ENCODE measurements around the gene BTBD17.
"Not testable (repeated sequence)": the region's sequence is repeated elsewhere in the genome, so short reads cannot be mapped to it uniquely, and the experiment has no call there.

BTBD17 gene, protein sequence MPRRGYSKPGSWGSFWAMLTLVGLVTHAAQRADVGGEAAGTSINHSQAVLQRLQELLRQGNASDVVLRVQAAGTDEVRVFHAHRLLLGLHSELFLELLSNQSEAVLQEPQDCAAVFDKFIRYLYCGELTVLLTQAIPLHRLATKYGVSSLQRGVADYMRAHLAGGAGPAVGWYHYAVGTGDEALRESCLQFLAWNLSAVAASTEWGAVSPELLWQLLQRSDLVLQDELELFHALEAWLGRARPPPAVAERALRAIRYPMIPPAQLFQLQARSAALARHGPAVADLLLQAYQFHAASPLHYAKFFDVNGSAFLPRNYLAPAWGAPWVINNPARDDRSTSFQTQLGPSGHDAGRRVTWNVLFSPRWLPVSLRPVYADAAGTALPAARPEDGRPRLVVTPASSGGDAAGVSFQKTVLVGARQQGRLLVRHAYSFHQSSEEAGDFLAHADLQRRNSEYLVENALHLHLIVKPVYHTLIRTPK

DNA sequence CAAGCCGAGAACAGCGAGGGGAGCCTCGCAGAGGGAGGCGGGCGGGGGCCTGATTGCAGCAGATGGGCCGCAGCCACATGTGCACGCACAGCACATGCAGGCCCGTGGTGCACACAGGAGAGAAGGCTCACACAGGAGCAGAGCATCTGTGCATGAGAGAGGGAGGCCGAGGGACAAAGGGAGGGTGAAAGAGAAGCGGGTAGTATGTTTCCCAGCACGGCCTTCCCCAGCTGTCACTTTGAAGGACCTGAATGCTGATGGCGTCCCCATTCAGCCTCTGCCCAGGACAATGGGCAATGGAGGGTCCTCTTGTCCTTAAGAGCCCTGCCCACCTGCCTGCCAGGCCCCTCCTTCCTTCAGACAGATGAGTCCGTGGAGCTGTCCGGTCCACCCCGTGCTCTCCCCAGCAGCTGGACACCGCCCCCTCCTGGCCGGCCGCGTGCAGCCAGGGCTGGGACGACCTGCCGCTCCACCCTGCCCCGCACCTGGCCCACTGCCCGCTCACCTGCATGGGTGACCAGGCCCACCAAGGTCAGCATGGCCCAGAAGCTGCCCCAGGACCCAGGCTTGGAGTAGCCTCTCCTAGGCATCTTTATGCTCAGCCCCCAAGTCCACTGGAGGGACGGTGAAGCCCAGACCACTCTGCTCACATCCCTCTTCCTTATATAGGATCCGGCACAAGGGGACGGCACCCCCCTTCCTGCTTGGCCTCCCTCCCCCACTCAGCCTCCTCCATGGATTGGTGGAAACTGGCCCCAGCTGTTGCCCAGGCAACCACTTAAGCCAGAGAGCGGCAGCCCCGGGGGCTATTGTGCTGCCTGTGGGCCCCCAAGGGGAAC is at the start of gene BTBD17:
BTBD17 (minus strand) TSS at position 639 of the 839 bp plus-strand sequence; CDS start at position 590, 49 bp downstream.
- no peak for DNase-seq (ENCODE audit: low read depth)

DNA sequence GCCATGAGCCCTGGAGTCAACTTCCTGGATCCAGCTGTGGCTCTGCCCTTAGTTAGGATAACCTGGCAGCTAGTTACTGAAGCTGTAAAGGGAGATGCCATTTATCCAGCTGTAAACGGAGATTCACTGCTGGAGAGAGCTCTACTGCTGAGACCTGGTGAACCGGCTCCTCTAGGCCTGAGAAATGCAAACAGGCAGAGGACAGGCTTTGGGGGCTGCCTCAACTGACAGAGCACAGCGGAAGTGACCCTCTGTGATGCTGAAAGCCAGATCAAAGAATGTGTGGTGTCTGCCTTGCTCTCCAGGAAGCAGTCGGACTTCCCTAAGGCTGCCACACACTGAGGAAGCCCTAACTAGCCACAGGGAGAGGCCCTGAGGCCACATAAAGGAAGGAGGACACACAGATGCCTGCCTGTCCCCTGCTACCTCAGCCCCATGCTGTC is 48.4 kb upstream of the BTBD17 start:
- no peak for DNase-seq (ENCODE audit: low read depth)

DNA sequence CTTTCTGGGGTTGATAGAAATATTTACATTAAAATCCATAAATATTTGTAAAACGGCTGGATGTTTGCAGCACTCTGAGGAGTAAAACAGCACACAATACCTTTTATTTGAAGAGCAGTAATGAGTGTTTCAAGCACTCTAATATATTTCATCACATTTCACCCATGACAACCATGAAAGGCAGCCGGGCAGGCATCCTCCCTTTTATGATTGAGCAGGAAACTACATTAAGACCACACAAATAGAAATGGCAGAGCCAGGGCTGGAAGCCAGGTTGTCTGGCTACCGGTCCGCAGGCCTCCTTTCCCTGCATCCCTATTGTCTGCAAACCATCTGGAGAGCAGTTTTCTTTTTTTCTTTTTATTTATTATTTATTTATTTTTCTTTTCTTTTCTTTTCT is 47.1 kb upstream of the BTBD17 start:
- DNase-seq (ENCODE audit: low read depth), result no peak

DNA sequence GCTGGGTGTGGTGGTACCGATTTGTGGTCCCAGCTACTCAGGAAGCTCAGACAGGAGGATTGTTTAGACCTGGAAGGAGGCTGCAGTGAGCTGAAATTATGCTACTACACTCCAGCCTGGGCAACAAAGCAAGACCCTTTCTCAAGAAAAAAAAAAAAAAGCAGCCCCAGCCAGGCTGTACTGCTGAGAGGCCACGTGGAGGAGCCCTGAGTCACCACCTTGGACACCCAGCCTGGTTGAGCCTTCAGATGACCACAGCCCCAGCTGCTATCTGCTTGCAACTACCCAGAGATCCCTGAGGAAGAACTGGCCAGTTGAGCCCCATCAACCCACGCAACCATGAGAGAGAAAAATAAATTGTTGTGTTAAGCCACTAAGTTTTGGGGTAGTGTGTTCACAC is 46.6 kb upstream of the BTBD17 start:
- no peak for DNase-seq (ENCODE audit: low read depth)

DNA sequence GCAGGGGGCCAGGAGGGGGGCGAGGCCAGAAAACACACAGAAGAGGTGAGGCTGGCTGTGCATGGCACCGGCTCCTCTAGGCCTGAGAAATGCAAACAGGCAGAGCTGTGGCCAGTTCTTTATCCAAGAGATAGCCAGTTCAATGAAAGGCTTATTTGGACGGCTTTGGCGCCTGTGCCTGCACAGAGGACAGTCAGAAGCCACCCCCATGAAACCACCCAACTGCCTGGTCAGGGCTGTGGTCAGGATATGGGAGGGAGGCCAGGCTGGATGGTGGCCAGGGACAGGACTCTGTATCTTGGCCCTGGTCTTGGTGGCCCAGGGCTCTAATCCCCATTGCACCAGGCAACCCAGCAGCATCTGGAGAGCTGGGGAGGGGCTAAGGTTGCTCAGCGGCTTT is 45.7 kb upstream of the BTBD17 start:
- DNase-seq (ENCODE audit: low read depth), result no peak

DNA sequence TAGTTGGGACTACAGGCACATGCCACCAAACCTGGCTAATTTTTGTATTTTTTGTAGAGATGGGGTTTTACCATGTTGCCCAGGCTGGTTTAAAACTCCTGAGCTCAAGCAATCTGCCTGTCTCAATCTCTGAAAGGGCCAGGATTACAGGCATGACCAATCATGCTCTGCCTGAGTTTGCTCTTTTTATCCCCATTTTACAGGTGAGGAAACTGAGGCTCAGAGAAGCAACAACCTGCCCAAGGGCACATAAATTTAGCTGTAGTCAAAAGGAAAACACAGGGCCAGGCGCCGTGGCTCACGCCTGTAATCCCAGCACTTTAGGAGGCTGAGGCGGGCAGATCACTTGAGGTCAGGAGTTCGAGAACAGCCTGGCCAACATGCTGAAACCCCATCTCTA is 43.6 kb upstream of the BTBD17 start:
- not testable (repeated sequence) for DNase-seq (ENCODE audit: low read depth)

DNA sequence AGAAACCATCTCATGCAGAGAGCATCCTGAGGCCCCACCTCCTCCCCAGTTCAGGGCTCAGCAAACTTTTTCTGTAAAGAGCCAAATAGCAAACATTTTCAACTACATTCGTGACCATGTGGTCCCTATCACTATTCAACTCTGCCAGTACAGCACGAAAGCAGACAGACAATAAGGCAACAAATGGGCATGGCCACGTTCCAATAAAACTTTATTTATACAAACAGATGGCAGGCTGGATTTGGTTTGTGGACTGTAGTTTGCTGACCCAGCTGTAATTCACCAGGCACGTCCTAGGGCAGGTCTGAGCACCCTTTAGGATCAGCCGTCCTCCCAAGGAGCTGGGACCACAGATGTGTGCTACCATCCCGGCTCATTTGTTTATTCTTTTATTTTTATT is 43.1 kb upstream of the BTBD17 start:
- DNase-seq (ENCODE audit: low read depth), result no peak

DNA sequence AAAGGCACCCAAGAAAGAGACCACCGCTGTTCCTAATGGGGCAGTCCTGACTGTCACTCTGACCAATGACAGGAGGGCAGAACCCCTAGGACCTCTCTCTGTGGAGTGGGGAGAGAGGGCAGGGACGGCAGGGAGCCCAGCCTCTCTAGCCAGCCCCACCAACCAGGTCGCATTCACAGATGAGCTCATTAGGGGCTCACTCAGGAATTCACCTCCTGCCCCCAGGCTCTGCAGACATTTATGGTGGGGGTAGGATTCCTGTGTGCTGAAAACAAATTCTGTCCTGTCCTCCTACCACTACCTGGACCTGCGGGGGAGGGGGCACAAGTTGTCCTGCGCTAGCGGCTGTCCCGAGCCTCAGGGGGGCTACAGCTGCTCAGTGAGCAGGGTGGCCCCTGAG is 42.5 kb upstream of the BTBD17 start:
- DNase-seq (ENCODE audit: low read depth), result no peak

DNA sequence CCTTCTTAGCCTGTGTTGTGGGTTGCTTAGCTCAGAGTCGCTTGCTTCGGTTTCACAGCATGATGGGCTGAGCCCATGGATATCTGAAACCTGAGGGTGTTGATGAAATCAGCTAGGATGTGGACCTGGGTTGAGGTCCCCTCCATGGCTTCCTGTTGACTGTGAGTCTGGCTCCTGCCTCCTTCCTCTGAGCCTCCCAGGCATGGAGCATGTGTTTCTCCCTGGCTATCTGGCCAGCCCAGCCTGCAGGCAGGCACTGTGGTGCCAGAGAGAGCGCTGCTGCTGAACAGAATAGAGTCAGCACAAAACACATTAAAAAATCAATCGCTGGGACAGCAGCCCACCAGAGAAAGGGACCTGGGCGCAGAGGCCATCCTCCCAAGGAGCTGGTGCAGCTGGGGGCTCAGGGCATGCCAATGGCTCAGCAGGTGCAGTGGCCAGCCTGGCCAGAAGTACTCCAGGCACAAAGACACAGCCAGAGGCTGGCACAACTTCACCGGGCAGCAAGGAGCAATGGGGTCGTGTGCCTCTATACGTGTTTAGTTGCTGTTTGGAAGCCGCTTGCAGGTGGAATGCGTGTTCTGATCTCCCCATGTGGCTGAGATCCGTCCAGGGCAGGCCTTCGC is 42.0 kb upstream of the BTBD17 start:
- DNase-seq (ENCODE audit: low read depth), result no peak

DNA sequence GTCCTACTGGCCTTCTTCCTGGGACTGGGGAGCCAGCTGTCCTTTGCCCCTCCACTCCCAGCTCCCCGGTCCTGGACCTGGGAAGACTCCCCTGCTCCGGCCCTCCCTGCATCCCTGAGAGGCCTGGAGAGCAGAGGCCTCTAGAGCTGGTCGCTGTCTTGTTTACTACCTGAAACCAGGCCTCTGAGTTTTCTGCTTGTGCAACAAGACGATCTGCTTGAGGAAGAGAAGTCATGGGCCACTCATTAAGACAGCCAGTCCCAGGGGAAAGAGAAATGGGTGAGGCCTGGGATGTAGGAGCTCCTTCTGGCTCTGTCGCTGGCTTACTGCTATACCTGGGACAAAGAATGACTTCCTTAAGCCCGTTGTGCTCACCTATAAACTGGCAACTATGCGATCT is 40.4 kb upstream of the BTBD17 start:
- DNase-seq (ENCODE audit: low read depth), result no peak

DNA sequence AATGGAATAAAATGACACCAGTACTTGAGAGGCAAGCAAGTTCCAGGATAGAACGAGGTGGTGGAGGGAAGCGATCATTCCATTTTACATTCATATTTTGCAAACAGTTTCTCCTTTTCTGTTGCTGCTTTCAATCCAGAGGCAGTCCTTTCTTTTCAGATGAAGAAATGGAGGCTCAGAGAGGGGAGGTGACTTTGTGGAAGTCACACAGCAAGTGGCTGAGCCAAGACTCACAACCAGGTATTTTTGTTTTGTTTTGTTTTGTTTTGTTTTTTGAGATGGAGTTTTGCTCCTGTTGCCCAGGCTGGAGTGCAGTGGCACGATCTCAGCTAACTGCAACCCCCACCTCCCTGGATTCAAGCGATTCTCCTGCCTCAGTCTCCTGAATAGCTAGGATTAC is 34.9 kb upstream of the BTBD17 start:
- no peak for DNase-seq (ENCODE audit: low read depth)

DNA sequence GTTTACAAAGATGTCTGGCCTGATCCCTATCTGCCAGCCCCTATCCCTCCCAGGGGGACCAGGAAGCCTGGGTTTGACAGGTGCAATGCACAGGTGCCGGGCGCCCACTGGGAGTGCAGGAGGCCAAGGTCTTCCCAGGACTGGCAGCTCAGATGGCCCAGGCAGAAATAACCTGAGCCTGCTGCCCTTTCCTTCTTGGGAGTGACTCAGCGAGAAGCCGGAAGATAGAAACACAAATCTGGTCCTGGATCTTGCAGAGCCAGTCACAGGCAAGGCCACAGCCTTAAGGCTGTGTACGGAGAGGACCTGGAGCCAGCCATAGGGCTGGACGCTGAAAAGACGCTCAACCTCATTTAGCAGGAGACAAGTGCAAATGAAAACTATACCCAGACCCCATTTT is 33.3 kb upstream of the BTBD17 start:
- no peak for DNase-seq (ENCODE audit: low read depth)

DNA sequence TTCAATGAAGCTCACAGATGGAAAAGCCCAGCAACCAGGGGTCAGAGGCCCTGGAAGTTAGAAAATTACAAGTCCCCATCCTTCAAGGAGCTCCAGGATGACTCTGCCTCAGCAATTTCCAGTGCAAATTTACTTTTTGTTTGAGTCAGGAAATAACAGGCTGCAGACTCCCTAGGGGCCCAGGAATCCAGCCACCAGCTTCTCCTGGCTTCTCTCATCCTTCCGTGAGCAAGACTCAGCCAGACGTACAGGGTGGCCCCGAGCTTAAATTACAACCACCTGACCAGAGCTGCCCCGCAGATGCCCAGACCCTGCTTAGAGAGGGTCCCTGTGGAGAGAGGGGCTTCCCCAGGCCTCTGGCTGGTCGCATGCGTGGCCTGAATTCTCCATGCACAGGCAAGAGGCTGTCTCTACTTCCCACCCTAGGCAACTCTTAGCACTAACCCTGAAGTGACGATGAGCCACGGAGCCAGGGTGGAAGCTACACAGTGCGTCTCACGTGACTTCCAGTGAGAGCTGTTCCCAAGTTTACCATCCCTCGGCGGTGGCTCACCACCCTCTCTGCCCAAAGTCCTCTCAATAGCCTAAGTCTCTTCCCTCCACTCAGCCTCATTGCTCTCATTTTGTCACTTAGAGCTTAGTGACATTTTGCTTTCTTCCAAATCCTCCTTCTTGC is 32.7 kb upstream of the BTBD17 start:
- DNase-seq (ENCODE audit: low read depth), result no peak

DNA sequence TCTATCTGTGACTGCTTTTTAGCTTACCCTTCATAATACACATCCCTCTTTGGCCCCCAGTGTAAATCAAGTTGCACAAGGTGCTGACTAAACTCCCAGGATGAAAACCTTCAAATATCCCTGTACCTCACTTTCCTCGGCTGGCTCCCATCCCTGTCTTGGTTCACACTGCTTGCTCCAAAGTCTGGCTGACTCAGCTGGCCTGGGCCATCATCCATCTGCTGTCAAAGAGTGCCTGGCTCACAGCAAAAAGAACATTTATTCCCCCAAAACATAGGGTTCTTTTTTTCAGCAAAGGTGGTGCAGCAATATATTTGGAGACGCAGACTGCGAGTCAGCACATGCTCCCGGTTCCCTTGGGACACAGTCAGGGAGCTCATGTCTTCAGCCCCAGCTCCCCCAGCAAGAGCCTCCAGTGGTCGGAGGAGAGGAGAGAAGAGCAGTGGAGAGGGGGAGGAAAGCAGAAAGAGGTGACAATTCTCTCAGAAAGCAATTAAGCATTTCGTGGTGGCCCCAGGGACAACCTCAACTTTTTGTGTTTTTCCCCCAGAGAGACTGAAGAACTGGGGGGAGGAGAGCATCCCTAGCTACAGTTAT is 31.8 kb upstream of the BTBD17 start:
- no peak for DNase-seq (ENCODE audit: low read depth)

DNA sequence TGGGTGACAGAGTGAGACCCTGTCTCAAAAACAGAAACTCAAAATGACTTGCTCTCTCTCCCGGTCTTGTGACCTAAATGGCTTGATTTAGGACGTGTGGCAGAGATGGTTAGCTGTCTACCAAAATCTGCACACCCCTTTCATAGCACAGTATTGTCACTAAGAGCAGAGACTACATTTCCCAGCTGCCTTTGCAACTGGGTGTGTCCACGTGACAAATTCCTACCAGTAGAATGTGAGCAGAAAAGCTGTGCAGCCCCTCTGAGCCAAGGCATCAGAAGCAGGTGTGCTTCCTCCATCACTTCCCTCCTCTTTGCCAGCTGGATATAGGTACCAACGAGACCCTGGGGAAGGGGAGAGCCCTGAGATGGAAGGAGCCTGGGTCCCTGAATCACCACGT is 31.2 kb upstream of the BTBD17 start:
- DNase-seq (ENCODE audit: low read depth), result no peak

DNA sequence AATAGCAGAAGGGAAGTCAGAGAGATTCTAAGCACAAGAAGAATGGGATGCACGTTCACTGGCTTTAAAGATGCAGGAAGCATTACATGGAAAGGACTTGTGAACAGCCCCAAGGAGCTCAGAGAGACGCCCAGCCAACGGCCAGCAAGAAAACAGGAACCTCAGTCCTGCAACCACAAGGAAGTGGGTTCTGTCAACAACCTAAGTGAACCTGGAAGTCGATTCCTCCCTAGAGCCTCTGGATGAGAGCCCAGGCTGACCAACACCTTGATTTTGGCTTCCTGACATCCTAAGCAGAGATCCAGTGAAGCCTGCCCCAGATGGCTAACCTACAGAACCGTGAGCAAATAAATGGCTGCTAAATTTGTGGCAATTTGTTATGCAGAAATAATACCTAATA is 30.1 kb upstream of the BTBD17 start:
- no peak for DNase-seq (ENCODE audit: low read depth)

DNA sequence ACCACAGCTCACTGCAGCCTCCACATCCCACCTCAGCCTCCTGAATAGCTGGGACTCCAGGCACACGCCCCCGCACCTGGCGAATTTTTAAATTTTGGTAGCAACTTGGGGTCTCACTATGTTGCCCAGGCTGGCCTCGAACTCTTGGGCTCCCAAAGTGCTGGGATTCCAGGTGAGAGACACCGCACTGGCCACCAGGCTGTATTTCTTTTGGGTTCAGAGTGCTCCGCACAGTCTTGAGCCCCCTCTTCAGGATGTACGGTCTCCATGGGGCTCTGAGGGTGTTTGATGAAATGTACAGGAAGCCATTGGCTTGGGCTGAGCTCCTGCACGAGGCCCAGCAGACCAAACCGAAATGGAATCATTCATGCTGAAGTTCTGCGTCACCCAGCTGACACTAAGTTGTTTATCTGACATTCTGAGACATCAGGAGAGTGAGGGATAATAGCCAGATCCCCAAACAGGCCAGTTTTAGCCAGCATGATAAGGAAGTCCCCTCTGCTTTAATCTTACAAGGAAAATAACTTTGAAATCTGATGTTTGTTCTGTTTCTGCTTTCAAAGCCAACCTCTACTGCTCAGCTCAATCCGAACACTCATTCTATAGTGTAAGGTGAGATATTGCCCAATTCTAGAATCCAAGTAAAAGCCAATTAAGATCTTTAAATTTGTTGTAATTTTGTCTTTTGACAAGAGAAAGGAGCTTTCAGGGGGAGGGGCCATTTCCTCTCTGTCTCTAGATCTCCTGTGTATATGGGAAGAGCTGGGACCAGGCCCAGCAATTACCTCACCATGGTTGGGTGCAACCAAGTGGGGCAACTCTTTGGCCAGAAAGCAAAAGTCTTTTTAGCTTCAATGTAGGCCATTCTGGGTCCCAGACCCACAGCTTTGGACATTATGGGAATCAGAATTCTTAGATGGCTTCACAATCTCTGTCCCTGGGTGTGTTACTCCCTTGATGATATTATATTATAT is 29.3 kb upstream of the BTBD17 start:
- no peak for DNase-seq (ENCODE audit: low read depth)

DNA sequence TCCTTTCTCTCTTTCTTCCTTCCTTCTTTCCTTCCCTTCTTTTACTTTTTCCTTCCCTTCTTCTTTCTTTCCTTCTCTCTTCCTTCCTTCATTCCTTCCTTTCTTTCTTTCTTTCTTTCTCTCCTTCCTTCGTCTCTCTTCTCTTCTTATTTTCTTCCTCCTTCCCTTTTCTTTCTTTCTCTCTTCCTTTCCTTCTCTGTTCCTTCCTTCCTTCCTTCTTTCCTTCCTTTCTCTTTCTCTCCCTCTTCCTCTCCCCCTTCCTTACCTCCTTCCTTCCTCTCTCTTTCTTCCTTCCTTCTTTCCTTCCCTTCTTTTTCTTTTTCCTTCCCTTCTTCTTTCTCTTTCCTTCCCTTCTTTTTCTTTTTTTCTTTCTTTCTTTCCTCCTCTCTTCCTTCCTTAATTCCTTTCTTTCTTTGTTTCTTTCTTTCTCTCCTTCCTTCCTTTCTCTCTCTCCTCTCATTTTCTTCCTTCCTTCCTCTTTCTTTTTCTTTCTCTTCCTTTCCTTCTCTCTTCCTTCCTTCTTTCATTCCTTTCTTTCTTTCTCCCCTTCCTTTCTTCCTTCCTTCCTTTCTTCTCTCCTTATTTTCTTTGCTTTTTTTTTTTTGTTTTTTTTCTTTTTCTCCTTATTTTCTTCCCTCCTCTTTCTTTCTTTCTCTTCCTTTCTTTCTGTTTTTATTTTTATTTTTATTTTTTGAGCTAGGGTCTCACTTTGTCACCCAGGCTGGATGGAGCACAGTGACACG is 28.4 kb upstream of the BTBD17 start:
- DNase-seq (ENCODE audit: low read depth), result no peak

DNA sequence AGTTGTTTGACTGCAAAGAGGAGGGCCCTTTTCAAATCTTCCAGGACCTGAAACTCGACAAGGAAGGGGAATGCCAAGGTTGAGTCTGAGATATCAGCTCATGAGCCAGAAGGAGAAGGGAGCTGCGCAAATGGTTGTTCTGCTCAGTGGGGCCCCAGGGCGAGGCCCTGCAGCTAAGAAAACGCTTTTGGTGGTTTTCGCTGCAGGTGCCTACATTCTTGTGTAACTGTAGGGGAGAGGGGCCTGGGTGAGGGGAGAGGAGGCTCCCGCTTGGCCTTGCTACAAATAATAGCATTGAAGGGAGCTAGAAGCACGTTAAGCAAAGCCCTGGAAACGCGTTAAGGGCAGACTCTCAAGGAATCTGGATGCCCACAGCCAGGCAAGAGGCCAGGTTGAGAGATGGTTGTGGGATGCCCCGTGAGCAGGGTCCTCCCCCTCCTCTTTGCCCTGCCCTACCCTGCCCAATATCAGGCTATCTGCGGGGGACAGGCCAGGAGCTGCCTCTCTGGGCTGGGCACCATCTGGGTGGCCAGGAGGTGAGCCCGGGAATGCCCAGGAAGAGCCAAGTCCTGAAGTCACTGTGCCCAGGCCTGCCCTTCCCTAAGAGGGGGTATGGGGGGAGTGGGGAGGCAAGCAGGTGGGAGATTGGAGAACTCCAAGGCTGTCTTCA is 27.6 kb upstream of the BTBD17 start:
- DNase-seq (ENCODE audit: low read depth), result no peak

Data from stimulated activated CD8-positive, alpha-beta memory T cell treated with anti-CD3 and anti-CD28 coated beads, Interleukin-12 subunit alpha, Interleukin-12 subunit beta, amount 100 ng/mL, for 4 hours (primary cell).